Nephron (organoid): Measurements from ENCODE around the gene MYLK3.
"Not testable (repeated sequence)": the region's sequence is repeated elsewhere in the genome, so short reads cannot be mapped to it uniquely, and the experiment has no call there.

Source experiments
- H3K27ac Mint-ChIP-seq, 3 experiments: 2 replicates each; pipeline ENCODE4 v1.8.0; 2020; ENCODE audit warnings: mixed read lengths in 3 of 3, mild to moderate bottlenecking in 2 of 3, moderate library complexity in 1 of 3
- H3K27me3 Mint-ChIP-seq: 2 replicates; pipeline ENCODE4 v1.8.0; 2021; ENCODE audit warnings: low read depth, mild to moderate bottlenecking, moderate library complexity, mixed read lengths
- H3K36me3 Mint-ChIP-seq: 2 replicates; pipeline ENCODE4 v1.8.0; 2020; ENCODE audit warnings: low read depth, mixed read lengths
- H3K4me1 Mint-ChIP-seq: 2 replicates; pipeline ENCODE4 v1.8.0; 2020; ENCODE audit warnings: mixed read lengths
- H3K4me3 Mint-ChIP-seq, 3 experiments: 2 replicates each; pipeline ENCODE4 v1.8.0; 2020; ENCODE audit warnings: mild to moderate bottlenecking in 3 of 3, mixed read lengths in 3 of 3, moderate library complexity in 2 of 3
- H3K9me3 Mint-ChIP-seq: 2 replicates; pipeline ENCODE4 v1.8.0; 2020; ENCODE audit warnings: mixed read lengths
- TF ChIP-seq, protein P1 (sequence below), 3 experiments: fragments of 200-600 bp; sonication (generic); IDR thresholded peaks; one replicate each; pipeline ENCODE4 v1.5.0; 2021; ENCODE audit warnings: antibody characterized with exemption in 3 of 3; ENCODE audit not compliant: unreplicated experiment in 3 of 3

Gene MYLK3

DNA sequence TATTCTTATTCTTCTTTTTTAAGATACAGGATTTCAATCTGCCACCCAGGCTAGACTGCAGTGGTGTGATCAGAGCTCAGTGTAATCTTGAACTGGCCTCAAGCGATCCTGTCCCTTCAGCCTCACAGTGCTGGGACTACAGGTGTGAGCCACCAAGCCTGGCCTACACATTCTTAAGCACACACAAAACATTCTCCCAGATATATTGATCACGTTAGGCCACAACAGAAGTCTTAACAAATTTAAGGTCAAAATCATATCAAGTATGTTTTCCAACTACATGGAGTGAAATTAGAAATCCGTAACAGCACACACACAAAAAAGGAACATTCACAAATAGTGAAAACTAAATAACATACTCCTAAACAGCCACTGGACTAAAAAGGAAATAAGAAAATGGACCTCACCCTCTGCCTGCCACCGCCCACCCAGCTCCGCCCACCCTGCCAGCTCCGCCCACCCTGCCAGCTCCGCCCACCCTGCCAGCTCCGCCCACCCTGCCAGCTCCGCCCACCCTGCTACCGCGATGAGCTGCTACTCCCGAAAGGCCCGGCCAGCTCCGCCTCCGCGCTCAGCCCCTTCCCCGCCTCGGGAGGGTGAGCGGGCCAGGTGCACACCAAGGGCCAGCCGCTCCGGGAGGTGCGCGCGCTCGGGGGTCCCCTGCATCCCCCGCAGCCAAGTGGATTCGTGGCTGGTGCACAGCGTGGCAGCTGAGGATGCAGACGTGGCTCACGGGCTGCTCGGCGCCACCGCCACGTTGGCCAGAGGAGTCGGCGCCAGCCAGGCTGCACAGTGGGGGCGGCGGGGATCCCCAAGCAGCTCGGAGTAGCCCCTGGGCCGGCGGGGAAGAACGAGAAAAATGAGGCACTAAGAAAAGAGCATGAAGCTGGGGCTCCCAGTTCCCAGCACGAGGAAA lies 41.6 kb upstream of the MYLK3 start:
- peaks cover 39% of the 10 kb centered on the region for H3K9me3 Mint-ChIP-seq
- no peaks in the 10 kb centered on the region for H3K4me1 Mint-ChIP-seq
- TF ChIP-seq, protein P1, sequence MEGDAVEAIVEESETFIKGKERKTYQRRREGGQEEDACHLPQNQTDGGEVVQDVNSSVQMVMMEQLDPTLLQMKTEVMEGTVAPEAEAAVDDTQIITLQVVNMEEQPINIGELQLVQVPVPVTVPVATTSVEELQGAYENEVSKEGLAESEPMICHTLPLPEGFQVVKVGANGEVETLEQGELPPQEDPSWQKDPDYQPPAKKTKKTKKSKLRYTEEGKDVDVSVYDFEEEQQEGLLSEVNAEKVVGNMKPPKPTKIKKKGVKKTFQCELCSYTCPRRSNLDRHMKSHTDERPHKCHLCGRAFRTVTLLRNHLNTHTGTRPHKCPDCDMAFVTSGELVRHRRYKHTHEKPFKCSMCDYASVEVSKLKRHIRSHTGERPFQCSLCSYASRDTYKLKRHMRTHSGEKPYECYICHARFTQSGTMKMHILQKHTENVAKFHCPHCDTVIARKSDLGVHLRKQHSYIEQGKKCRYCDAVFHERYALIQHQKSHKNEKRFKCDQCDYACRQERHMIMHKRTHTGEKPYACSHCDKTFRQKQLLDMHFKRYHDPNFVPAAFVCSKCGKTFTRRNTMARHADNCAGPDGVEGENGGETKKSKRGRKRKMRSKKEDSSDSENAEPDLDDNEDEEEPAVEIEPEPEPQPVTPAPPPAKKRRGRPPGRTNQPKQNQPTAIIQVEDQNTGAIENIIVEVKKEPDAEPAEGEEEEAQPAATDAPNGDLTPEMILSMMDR (IDR thresholded peaks at IDR 0.05; ENCODE audit: unreplicated experiment in 3 of 3) = no peak
- no peaks in the 10 kb centered on the region for H3K27me3 Mint-ChIP-seq
- H3K36me3 Mint-ChIP-seq = peaks cover 31% of the 10 kb centered on the region
- H3K27ac Mint-ChIP-seq = peak overlapping the region; percentile 38 to 77 (median 61)
- peak overlapping the region; percentile 78 to 83 (median 81) for H3K4me3 Mint-ChIP-seq

DNA sequence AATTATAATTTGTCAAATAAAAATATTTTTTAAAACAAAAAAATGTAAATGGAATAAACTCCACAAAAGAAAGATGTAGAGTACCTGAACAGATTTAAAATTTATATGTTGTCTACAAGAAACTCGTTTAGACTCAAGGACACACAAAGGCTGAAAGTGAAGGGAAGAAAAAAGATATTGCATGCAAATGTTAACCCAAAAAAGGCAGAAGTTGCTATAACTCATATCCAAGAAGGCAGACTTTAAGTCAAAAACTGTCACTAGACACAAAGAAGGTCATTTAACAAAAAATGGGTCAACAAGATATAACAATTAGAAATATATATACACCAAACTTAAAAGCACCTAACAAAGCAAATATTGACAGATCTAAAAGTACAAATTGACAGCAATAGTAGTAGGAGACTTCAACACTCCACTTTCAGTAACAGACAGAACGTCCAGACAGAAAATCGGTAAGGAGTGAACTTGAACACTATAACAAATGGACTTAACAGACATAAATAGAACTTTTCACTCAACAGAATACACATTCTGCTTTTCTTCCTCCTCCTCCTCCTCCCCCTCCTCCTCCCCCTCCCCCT lies 40.8 kb upstream of the MYLK3 start:
- TF ChIP-seq, protein P1 (IDR thresholded peaks at IDR 0.05; ENCODE audit: unreplicated experiment in 3 of 3) = no peak
- peak overlapping the region; percentile 25 to 83 (median 78) for H3K4me3 Mint-ChIP-seq
- H3K9me3 Mint-ChIP-seq = peaks cover 34% of the 10 kb centered on the region
- no peaks in the 10 kb centered on the region for H3K27me3 Mint-ChIP-seq
- peaks cover 26% of the 10 kb centered on the region for H3K36me3 Mint-ChIP-seq
- no peak overlapping the region for H3K27ac Mint-ChIP-seq
- H3K4me1 Mint-ChIP-seq = no peaks in the 10 kb centered on the region

DNA sequence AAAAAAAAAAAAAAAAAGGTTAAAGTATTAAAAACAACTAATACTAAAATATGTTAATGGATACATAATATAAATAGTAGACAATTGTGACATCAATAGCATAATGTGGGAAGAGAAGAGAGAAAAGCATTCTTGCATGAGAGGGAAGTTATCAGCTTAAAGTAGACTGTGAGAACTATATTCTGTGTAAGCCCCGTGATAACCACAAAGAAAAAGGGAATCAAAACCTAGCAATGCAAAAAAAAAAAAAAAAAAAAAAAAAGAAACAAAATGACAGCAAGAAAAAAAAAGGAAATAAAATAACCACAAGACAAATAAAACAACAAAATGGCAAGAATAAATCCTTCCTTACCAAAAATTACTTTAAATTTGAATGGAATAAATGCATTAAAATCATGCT lies 39.8 kb upstream of the MYLK3 start:
- peaks cover 33% of the 10 kb centered on the region for H3K9me3 Mint-ChIP-seq
- TF ChIP-seq, protein P1 (IDR thresholded peaks at IDR 0.05; ENCODE audit: unreplicated experiment in 3 of 3) = no peak
- no peaks in the 10 kb centered on the region for H3K4me1 Mint-ChIP-seq
- H3K4me3 Mint-ChIP-seq = no peak overlapping the region
- peaks cover 20% of the 10 kb centered on the region for H3K36me3 Mint-ChIP-seq
- H3K27me3 Mint-ChIP-seq = no peaks in the 10 kb centered on the region
- H3K27ac Mint-ChIP-seq = no peak overlapping the region

DNA sequence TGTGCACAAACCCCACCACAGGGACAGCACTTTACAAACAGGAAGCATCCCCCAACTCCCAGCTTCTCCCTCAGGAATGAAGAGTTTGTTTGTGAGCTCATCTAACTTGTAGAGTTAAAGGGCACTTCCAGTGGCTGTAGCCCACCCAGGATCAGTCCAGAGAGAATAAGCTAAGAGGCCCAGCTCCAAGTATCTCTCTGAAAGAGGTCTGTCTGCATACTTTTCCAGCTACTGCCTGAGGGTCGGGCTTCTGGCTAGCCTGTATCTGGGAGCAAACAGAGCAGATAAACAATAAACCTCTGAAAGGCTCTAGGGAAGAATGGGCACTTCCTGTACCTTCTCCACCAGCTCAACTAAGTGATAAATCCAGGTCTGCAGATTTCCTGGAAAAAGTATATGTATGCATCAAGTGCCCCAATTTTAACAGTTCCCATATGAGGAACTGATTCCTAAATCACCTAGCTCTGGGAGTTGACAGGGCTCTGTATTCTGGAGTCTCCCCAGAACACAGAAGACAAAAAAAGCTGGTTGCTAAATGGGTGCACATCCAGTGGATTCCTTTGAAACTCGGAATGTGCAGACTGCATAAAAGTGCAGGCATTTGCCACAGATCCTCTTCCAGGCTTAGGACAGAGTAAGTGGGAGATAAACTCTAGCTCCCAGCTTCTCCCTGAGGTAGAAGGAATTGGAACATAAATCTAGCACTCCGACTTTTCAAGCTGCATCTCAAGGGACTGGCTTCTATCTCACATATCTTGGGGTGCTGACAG lies 37.1 kb upstream of the MYLK3 start:
- no peak overlapping the region for H3K4me3 Mint-ChIP-seq
- H3K27me3 Mint-ChIP-seq = no peaks in the 10 kb centered on the region
- peaks cover 6% of the 10 kb centered on the region for H3K36me3 Mint-ChIP-seq
- no peak overlapping the region for H3K27ac Mint-ChIP-seq
- TF ChIP-seq, protein P1 (IDR thresholded peaks at IDR 0.05; ENCODE audit: unreplicated experiment in 3 of 3) = no peak
- no peaks in the 10 kb centered on the region for H3K4me1 Mint-ChIP-seq
- peaks cover 21% of the 10 kb centered on the region for H3K9me3 Mint-ChIP-seq

DNA sequence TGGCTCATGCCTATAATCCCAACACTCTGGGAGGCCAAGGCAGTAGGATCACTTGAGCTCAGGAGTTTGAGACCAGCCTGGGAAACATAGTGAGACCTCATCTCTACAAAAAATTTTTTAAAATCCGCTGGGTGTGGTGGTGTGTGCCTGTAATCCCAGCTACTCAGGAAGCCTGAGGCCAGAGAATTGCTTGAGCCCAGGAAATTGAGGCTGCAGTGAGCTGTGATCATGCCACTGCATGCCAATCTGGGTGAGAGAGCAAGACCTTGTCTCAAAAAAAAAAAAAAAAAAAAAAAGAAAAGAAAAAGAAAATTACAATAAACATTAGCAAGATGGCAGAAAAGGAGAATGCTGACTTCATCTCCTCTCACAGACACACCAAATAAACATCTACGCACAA lies 36.4 kb upstream of the MYLK3 start:
- not testable (repeated sequence) for H3K27me3 Mint-ChIP-seq, H3K4me1 Mint-ChIP-seq, H3K36me3 Mint-ChIP-seq, H3K4me3 Mint-ChIP-seq, H3K27ac Mint-ChIP-seq
- H3K9me3 Mint-ChIP-seq = peaks cover 18% of the 10 kb centered on the region

DNA sequence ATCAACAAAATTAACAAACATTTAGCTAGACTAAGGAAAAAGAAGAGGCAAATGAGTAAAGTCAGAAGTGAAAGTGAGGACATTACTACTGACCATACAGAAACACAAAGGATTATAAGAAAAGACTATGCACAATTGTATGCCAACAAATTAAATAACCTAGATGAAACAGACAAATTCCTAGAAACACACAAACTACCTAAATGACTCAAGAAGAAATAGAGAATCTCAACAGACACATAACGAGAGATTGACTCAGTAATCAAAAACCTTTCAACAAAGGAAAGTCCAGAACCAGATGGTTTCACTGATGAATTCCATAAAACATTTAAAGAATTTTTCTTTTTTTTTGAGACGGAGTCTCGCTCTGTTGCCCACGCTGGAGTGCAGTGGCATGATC lies 35.7 kb upstream of the MYLK3 start:
- H3K9me3 Mint-ChIP-seq = peaks cover 17% of the 10 kb centered on the region
- no peak overlapping the region for H3K27ac Mint-ChIP-seq
- H3K4me1 Mint-ChIP-seq = no peaks in the 10 kb centered on the region
- H3K36me3 Mint-ChIP-seq = peaks cover 5% of the 10 kb centered on the region
- TF ChIP-seq, protein P1 (IDR thresholded peaks at IDR 0.05; ENCODE audit: unreplicated experiment in 3 of 3) = no peak
- H3K4me3 Mint-ChIP-seq = no peak overlapping the region
- no peaks in the 10 kb centered on the region for H3K27me3 Mint-ChIP-seq
